GM19438 (cell line): Measurements from ENCODE around the gene NACA2.
"Not testable (repeated sequence)": the region's sequence is repeated elsewhere in the genome, so short reads cannot be mapped to it uniquely, and the experiment has no call there.

Experiments used
- ATAC-seq: cut with Tn5 transposase; IDR thresholded peaks from one replicate; pipeline ENCODE4 v1.9.1; 2021; ENCODE audit warnings: low read depth; ENCODE audit not compliant: unreplicated experiment

Gene NACA2

DNA sequence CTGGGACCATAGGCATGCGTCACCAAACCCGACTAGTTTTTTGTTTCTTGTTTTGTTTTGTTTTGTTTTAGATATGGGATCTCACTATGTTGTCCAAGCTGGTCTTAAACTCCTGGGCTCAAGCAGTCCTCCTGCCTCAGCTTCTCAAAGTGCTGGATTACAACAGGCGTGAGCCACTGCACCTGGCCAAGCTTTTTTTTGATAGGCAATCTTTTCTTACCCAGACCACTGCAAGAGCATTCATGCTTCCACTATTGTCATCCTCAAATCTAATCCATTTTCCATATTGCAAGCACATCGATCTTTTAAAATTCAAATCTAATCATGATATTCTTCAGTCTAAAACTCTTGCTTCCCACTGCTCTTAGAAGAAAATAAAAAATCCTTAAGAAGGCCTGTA lies 10.3 kb upstream of the NACA2 start:
- ATAC-seq: no peak

DNA sequence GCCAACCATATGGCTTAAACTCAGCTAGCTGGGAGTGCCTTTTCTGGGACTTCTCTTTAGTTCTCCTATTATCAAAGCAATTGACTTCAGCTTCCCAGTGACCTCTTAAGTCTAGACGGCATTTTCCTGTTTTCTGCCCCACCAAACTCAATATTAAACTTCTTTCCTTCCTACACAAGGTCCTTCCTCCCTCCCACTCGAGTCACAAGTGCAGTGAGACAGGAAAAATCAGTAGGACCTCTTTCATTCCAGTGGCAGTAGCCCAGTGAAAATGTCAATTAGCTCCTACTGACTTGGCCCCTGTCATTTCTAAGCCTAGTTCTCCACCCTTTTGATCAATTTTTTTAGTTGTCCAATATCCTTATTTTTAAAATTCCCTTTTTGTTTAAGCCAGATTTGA lies 9.6 kb upstream of the NACA2 start:
- no peak for ATAC-seq

DNA sequence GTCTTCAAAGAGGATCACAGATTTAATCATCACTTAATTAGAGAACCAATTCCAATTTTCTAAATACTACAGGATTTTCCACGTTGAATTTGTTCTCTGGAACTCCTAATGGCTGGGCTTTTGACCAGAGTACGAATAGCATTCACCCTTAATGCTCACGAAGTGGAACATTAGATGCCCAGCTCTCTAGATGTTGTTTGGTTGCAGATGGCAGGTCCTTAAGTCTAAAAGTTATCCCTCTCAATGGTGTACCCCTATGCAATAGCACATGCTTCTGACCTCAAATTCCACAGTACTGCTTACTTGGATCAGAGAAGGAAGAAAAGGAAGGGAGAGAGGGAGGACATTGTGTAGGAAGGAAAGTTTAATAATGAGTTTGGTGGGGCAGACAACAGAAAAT lies 8.6 kb upstream of the NACA2 start:
- no peak for ATAC-seq

DNA sequence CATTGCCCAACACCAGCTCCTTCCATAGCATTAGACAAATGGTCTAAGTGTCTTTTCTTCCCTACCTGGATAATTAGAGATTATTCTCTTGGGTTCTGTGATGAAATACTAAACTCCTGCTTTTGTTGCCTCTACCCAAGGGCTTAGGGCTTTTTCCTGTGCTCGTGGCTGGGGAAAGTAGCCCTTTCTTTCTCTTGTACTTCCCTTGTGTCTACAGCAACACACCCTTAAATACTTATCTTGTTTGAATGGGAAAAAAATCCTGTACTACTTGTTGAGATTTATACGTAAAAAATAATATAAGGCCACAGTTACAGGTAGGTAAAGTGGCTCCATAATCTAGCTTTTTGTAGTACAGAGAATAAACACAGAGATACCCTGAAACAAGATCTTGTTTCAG lies 7.0 kb upstream of the NACA2 start:
- ATAC-seq: no peak

DNA sequence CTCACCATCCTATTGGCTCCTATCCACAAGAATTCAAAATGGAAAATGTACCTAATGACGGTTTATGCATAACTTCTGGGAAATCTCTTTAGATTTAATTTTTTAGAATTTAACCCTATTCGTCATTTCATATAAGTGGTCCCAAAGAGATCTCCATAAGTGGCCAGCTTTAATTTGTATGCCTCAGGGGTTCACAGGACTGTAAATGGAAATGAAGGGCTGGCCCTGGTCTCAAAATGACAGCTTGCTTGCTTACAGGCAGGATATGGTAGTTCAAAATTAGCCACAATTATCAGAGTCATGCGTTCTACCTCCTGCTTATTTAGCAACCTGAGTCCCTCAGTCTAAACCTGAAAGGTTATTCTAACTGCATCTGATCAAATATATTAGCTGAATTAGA lies 6.6 kb upstream of the NACA2 start:
- ATAC-seq: no peak

DNA sequence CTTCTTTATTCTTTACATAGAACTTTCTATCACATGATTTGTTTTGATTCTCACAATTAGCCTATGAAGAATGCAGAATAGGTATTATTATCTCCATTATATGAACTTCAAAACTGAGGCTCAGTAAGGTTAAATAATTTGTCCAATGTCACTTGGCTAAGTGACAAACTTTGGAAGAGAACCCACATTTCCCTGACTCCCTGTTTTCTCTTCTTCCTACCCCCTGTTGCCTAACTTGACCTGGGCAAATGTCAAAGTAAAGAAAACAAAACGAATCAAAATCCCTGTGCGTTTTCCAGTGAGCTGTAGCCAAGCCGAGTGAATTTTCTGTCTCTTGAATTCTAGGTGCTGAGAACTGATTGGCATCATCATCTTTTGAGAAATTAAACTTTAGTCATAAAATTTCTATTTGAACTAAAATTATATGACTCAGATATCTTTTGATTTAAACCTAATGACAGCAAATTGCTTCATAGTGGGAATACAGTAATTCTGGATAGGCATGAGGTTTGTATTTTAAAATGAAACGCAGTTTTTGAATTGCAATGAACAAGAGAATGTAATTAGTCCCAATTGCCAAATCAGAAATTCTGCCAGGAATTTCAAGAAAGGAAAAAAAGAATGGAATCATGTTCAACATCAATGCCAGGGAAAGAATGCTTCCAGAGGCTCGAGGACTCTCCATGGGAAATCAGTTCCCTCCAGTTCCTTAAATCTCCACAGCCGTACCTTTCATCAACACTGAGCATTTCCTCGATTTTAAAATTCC lies 4.6 kb upstream of the NACA2 start:
- ATAC-seq: no peak

DNA sequence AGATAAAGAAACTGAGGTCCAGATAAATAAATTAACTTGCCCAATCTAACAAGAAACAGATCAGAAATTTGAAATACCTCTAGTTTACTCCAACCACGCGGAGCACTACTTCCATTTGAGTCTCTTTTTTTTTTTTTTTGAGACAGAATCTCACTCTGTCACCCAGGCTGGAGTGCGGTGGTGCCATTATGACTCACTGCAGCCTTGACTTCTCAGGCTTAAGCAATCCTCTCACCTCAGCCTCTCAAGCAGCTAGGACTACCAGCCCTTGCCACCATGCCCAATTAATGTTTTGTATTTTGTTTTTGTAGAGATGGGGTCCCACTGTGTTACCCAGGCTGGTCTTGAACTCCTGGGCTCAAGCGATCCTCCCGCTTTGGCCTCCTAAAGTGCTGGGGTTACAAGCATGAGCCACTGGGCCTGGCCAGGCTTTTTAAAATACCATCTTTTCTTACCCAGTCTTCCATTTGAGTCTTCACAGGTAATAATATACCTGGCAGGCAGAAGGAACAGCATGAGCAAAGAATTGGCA lies 3.3 kb upstream of the NACA2 start:
- no peak for ATAC-seq

DNA sequence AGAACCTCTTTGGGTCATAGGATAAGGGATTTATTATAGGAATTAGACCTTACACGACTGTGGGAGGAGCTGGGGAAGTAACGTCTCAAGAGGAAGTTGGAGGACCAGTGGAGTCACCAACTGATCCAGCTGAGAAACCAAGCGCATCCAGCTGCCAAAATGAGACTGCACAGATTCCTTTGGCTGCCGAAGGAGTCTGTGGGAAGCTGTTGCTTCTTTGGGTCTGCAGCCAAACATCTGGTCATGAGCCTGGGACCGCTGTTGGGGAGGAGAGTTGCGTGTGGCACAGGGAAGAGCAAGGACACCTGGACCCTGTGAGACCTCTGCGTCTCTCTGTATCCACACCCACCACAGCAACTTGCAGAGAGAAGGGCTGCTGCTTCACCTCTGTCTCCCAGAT lies 2.4 kb upstream of the NACA2 start:
- ATAC-seq: no peak

DNA sequence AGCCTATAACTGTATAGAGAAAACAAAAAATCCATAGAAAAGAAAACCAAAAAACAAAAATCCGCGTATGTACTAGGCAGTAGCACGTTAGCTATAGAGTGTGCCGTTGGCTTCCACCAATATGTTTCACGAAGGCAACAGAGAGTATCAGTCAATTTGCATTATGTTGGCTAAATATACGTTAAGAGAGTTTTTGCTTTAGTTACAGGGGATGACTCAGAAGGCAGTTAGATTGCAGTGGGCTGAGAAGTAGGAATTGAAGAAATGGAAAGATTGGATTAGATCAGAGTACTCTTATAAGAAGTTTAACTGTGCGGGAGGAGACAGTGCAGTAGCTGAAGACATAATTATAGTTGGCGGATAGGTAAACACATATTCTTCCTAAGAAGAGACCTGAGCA lies 911 bp upstream of the NACA2 start:
- ATAC-seq: no peak

DNA sequence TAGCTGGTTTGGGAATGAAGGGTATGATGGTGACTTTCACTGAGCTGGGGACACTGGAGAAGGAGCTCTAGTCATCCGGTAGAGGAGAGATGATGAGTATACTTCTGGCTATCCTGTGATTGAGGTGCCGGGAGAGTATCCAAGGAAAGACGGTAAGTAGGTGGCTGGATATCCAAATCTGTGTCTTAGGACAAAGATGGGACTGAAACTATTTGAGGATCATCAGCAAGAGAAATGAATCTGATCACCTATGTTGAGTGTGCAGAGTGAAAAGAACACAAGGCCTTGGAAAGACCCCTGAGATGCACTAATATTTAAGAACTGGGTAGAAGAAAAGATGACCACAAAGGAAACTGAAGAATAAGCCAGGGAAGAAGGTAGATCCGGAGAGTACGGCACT lies 1.0 kb downstream of the NACA2 start:
- ATAC-seq: no peak

DNA sequence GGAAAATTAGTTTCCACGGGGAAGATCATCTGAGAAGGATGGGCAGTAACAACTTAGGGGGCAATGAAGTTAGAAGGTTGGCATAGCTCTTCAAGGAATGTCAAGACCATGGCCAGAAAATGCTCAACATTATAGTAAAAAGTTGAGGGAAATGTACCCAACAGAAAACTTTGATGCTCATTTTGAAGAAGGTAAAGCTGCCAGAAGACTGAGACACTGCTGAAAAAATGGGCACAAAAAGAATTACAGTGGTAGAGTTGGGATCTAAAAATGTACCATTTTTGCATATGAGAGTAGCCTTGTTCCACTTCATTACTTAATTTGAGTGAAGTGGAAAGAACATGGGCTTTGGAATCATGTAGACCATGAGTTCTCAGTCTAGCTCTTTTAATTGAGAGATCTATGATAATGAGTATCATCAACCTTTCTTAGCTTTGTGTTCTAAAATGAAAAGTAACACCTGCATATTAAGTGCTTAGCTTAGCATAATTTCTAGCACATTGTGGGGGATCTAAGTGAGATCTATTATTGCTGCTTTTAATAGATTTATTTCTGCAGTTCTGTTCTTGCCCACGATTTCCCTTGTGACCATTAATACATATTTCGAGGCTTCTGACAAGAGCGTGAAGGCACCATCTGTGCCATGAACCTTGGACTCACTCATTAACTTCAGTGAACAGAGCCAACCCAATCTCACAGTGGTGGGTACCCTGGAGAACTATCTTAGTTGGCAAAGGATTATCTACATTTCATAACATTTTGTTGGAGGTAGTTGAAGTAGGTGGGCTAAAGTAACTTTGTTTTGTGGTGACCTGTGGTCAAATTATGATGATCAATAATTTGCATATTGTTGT lies 3.0 kb downstream of the NACA2 start:
- ATAC-seq: no peak

DNA sequence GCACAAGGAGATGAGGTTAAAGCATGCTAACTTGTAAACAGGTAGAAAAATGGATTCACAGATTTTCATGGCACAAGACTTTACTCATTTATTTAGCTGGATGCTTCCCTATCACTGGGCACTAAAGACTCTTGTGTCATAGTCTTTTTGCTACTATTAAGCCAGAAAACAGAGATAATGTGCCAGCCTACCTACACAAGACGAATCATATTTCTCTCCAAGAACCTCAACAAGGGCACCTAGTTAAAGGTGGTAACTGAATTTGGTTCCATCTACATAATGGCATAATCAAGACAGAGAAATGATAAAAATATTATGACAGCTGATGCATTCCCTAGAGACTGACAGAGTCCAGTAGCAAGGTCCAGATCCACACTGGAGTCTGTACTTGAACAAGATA lies 3.8 kb downstream of the NACA2 start:
- ATAC-seq: no peak

DNA sequence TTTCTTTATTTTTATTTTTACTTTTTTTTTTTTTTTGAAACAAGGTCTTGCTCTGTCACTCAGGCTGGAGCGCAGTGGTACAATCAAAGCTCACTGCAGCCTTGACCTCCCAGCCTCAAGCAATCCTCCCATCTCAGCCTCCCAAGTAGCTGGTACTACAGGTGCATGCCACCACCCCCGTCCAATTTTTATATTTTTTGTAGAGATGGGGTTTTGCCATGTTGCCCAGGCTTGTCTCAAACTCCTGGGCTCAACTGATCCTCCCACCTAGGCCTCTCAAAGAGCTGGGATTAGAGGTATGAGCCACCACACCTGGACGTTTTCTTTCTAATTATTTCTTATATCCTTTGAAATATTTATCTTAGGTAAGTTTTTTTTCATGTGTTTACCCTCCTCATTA lies 4.4 kb downstream of the NACA2 start:
- not testable (repeated sequence) for ATAC-seq

DNA sequence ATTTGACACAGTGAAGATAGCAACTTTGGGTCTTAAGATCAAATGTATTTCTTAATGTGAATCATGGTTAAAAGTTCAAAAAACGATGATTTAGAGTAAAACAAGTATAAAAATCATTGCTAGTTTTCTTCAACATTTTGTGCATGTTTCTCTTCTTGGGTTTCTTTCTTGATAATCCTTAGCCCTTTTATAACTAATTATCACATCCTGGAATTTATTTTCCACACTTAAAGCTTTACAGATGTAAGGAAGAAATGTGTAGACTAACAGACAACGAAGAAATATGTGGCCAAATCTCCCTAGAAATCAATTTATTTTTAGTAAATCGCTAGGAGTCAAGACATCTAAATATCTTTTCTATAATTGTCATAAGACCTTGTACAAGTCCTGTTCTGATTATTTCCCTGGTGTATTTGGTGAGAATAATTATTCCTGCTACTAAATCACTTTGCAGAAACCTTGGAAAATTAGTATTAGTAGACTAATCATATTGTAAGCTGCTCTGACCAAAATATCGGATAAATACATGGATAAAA lies 4.9 kb downstream of the NACA2 start:
- no peak for ATAC-seq

DNA sequence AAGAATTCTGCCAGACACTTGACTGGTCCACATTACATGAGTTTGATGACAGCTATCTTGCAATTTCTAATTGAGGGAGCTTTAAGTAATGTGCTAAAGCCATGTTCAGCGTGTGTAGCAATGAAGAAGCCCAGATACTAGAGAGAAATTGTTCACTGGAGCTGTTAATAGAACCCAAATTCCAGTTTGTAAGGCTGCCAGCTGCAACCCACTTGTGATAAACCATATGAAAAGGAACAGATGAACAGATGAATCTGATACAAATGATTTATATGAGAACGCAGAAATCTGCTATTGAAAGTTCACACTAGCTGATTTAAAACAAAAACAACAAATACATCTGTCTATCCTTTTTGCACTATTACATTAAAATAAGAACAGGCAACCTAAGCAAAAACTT lies 6.2 kb downstream of the NACA2 start:
- ATAC-seq: no peak

DNA sequence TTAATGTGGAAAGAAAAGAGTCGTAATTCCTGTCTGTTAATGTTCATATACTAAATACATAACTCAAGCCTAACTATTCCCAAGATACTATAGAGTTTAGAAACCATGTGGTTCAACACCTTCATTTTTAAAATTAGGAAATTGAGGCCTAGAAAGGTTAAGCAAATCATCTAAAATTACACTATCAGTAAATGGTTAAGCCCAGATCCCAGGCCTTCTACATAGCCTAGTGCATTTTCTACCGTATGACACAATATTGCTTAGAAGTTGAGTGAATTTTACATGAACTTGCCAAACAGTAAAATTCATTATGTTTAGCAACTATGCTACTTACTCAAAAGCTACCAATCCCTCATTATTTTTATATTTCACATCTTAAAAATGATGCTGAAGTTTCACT lies 6.8 kb downstream of the NACA2 start:
- no peak for ATAC-seq

DNA sequence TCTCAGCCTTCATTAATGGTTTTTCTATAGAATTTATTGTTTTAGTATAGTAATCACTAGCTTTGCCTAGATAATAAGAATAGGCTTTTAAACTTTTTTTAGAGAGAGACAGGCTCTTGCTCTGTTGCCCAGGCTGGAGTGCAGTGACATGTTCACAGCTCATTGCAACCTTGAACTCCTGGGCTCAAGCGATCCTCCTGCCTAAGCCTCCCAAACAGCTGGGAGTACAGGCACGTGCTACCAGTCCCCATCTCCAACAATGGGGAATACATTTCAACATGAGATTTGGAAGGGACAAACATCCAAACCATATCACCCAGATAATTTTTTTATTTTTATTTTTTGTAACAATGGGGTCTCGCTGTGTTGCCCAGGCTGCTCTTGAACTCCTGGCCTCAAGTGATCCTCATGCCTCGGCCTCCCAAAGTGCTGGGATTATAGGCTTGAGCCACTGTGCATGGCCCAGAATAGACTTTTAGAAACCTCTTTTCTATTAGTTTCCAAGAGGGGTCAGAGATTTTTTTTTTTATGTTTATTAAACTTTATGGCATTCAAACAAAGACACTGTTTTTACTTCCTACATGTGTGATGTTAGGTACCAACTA lies 7.3 kb downstream of the NACA2 start:
- no peak for ATAC-seq

DNA sequence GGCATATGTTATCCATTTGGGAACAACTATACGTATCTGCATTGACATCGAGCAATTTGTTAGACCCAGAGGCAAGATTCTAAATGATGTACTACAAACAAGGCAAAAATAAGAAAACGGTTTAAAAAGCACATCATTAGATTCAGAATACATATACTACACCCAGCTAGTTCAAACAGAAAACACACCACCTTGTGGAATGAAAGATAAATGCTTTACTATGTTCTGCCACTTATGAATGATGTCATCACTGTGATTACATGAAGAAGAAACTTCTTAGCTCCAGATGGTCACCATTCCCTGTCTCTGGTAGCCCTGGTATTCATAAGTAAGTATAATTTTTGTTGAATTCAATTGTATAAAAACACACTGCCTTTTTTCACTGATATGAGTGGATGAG lies 7.8 kb downstream of the NACA2 start:
- no peak for ATAC-seq

DNA sequence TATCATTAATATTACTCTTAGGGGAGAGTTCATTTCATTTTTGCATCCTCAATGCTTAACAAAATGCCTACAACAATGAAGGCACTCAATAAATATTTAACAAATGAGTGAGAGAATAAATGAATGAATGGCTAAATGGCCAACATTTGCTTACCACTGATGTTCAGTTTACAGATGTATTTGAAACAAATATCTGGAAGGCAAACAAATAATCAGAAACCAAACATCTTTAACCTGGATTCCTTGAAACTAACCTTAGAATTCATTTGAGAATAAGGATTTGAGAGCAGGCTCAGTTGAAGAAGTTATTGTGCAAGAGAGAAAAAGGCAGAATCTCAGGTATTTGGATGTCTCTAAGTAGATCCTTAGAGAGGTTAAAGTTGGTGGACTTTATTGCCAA lies 8.4 kb downstream of the NACA2 start:
- ATAC-seq: no peak

DNA sequence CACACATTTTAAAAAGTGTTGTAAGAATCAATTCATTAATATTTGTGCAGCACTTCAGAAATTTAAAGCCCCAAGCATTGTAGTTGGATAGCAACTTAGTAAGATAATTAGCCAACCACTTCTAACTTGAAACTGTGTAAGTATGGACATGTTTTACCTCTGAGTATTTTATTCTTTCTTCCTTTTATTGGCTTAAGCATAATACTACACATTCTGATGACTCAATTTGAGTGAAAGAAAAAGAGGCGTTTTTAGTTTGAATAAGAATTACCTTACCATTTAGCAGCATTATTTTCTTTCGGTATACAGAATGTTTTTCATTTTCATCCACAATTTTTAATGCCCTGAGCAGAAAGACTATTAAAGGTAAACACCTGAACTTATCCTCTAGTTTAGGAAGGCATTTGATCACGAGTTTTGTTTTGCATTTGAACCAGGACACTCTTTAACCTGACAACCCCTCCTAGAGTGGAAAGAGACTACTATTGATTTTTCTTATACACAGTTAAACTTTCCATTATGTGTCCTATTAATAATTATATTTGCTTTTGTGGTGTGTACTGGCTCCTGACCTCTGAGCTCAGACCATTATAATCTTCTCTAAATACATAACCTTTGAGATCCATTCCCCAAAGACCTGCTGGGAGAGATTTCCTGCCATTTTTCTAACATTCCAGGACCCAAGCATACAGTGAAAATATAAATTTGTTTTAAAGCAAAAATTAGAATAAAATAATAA lies 9.2 kb downstream of the NACA2 start:
- ATAC-seq: no peak

DNA sequence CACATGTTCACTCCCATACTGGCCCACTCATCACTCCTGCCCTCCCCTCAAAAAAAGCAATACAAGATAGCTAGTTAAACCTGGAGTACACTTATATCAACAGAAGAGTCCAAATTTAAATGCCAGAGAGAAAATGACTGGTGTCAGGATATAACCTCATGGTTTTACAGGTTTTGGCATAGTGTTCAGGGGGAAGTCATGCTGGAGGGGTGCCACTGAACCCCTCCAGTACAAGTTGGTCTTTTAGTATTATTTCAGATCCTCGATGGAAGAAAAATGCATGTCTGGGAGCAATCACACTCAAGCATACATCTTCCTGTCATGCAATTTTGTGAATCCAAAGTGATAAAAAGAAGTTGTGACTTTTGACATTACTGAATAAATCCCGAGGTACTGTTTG lies 10.5 kb downstream of the NACA2 start:
- ATAC-seq: no peak
